ENCODE results near the gene SMG6.
"Not testable (repeated sequence)": the region's sequence is repeated elsewhere in the genome, so short reads cannot be mapped to it uniquely, and the experiment has no call there.

SMG6 gene

GRCh38 chr17:2178798-2179501 is 124.6 kb downstream of the SMG6 start:
- DNase-seq (ENCODE audit: low read depth), result no peak

- no peak for DNase-seq (ENCODE audit: low read depth)
Observed at GRCh38 chr17:2177235-2177811, 126.3 kb downstream of the SMG6 start.

GRCh38 chr17:2176499-2177169 is 127.0 kb downstream of the SMG6 start:
- no peak for DNase-seq (ENCODE audit: low read depth)

- no peak for DNase-seq (ENCODE audit: low read depth)
Observed at GRCh38 chr17:2175294-2175628, 128.3 kb downstream of the SMG6 start.

- no peak for DNase-seq (ENCODE audit: low read depth)
Observed at GRCh38 chr17:2174468-2175293, 128.9 kb downstream of the SMG6 start.

GRCh38 chr17:2174014-2174413 is 129.6 kb downstream of the SMG6 start:
- DNase-seq (ENCODE audit: low read depth), result no peak

GRCh38 chr17:2172999-2173398 is 130.6 kb downstream of the SMG6 start:
- no peak for DNase-seq (ENCODE audit: low read depth)

GRCh38 chr17:2172077-2172851 is 131.3 kb downstream of the SMG6 start:
- DNase-seq (ENCODE audit: low read depth), result no peak

- no peak for DNase-seq (ENCODE audit: low read depth)
Observed at GRCh38 chr17:2171702-2172076, 131.9 kb downstream of the SMG6 start.

GRCh38 chr17:2170023-2170422 is 133.6 kb downstream of the SMG6 start:
- DNase-seq (ENCODE audit: low read depth), result no peak

GRCh38 chr17:2165723-2166122 is 137.9 kb downstream of the SMG6 start:
- not testable (repeated sequence) for DNase-seq (ENCODE audit: low read depth)

- no peak for DNase-seq (ENCODE audit: low read depth)
Observed at GRCh38 chr17:2158396-2158780, 145.2 kb downstream of the SMG6 start.

GRCh38 chr17:2157675-2158395 is 145.8 kb downstream of the SMG6 start:
- no peak for DNase-seq (ENCODE audit: low read depth)

GRCh38 chr17:2157081-2157480 is 146.5 kb downstream of the SMG6 start:
- DNase-seq (ENCODE audit: low read depth), result no peak

- DNase-seq (ENCODE audit: low read depth), result no peak
Observed at GRCh38 chr17:2156666-2157065, 146.9 kb downstream of the SMG6 start.

GRCh38 chr17:2155573-2155972 is 148.0 kb downstream of the SMG6 start:
- DNase-seq (ENCODE audit: low read depth), result no peak

GRCh38 chr17:2151358-2152033 is 152.1 kb downstream of the SMG6 start:
- DNase-seq (ENCODE audit: low read depth), result no peak

GRCh38 chr17:2150806-2151205 is 152.8 kb downstream of the SMG6 start:
- DNase-seq (ENCODE audit: low read depth), result no peak

GRCh38 chr17:2149934-2150333 is 153.7 kb downstream of the SMG6 start:
- no peak for DNase-seq (ENCODE audit: low read depth)

GRCh38 chr17:2146132-2146871 is 157.3 kb downstream of the SMG6 start:
- DNase-seq (ENCODE audit: low read depth), result no peak
